Panc1 (cell line): ENCODE results near the gene PERCC1. TPM values are rescaled to one million over a fixed set of nuclear protein-coding genes. Genes with fewer than 3 reads are reported as not detected.

Experiments
- ATAC-seq: fragments of 200-7000 bp; cut with Tn5 transposase; 2 replicates; pipeline ENCODE4 v1.9.1; 2020; ENCODE audit warnings: mild to moderate bottlenecking, moderate library complexity
- BruUV-seq: library from RNA; stranded (reverse); fragments of 400-500 nt; replicated peaks from 2 replicates; lab custom pipeline; 2021; lab: Mats Ljungman, UMichigan
- CTCF ChIA-PET: fragments of 300-600 bp; sonication (Branson Sonifier 250); formaldehyde crosslinking; loops from one replicate; lab custom pipeline; 2022; ENCODE audit warnings: antibody characterized with exemption; lab: Charles Lee
- POLR2A ChIA-PET: fragments of 300-600 bp; sonication (Branson Sonifier 250); formaldehyde crosslinking; loops from one replicate; lab custom pipeline; 2022; ENCODE audit warnings: antibody characterized with exemption; lab: Charles Lee
- DNase-seq: peaks from one replicate; pipeline ENCODE4 v3.0.0-alpha.2; 2010; ENCODE audit warnings: low read depth, low spot score
- H3K27ac ChIP-seq: 2 replicates; pipeline ENCODE4 v1.5.1; 2011; ENCODE audit warnings: mild to moderate bottlenecking, low read length, inconsistent platforms
- H3K27me3 ChIP-seq: fragments of 200-500 bp; sonication (Bioruptor generic); 2 replicates; pipeline ENCODE4 v1.6.0; 2014; ENCODE audit warnings: low read length, inconsistent platforms; ENCODE audit not compliant: control insufficient read depth, insufficient read depth
- H3K36me3 ChIP-seq: fragments of 200-500 bp; sonication (Bioruptor generic); 2 replicates; pipeline ENCODE4 v1.5.1; 2014; ENCODE audit warnings: inconsistent platforms, mild to moderate bottlenecking, low read length, moderate library complexity; ENCODE audit not compliant: control insufficient read depth, insufficient read depth
- H3K4me1 ChIP-seq: 2 replicates; pipeline ENCODE4 v1.5.1; 2011; ENCODE audit warnings: inconsistent platforms, mild to moderate bottlenecking, low read length, moderate library complexity; ENCODE audit not compliant: control insufficient read depth, insufficient read depth
- H3K4me3 ChIP-seq, 2 experiments: 2 replicates each; pipeline ENCODE4 v1.5.1; 2011 to 2012; ENCODE audit warnings: low read depth in 2 of 2, low read length in 2 of 2, mild to moderate bottlenecking in 2 of 2, inconsistent platforms in 1 of 2, moderate library complexity in 1 of 2
- H3K9me3 ChIP-seq: fragments of 200-500 bp; sonication (Bioruptor generic); 2 replicates; pipeline ENCODE4 v1.5.1; 2014; ENCODE audit warnings: low read depth, mild to moderate bottlenecking, inconsistent platforms, low read length, moderate library complexity; ENCODE audit not compliant: control insufficient read depth, insufficient read depth
- CTCF ChIP-seq: fragments of 450-650 bp; IDR thresholded peaks from 2 replicates; pipeline ENCODE4 v1.5.1; 2017; ENCODE audit warnings: mild to moderate bottlenecking
- POLR2AphosphoS5 ChIP-seq: IDR thresholded peaks from 2 replicates; pipeline ENCODE4 v1.6.1; 2012; ENCODE audit warnings: mild to moderate bottlenecking, low read depth, low read length, moderate library complexity
- REST ChIP-seq, 2 experiments: IDR thresholded peaks; 2 replicates each; pipeline ENCODE4 v1.6.1; 2011 to 2012; ENCODE audit warnings: low read depth in 2 of 2, control low read depth in 1 of 2, low read length in 1 of 2, mild to moderate bottlenecking in 1 of 2, moderate library complexity in 1 of 2; ENCODE audit not compliant: insufficient read depth in 1 of 2
- SIN3A ChIP-seq: IDR thresholded peaks from 2 replicates; pipeline ENCODE4 v1.6.1; 2012; ENCODE audit warnings: low read depth, mild to moderate bottlenecking, low read length, moderate library complexity, borderline replicate concordance; ENCODE audit not compliant: insufficient read depth
- TCF7L2 ChIP-seq: IDR thresholded peaks from 2 replicates; pipeline ENCODE4 v1.6.1; 2011; ENCODE audit warnings: mild to moderate bottlenecking, low read depth, low read length, inconsistent platforms
- in situ Hi-C: cut with HindIII; loops from 2 replicates; pipeline ENCODE4 v1.10.0; 2016; ENCODE audit warnings: low sequenced_read_pairs, low pct_unique_long_range_greater_than_20kb
- intact Hi-C: fragments of 100-400 bp; cut with micrococcal nuclease; formaldehyde crosslinking; loops from one replicate; pipeline ENCODE4 v1.10.0; 2022; ENCODE audit not compliant: unreplicated experiment
- total RNA-seq: library from RNA; stranded (reverse); gene quantifications from one replicate; pipeline ENCODE4 v1.2.1, GENCODE V29; 2021; ENCODE audit not compliant: unreplicated experiment

The PERCC1 gene
- total RNA-seq, 1 experiment from 2014 or later = not detected

GRCh38 chr16:1460602-1461138 is 29.8 kb downstream of the PERCC1 start:
- Histone ChIP-seq H3K36me3 (no peaks in the 10 kb centered on the region), H3K4me1 (no peaks in the 10 kb centered on the region), H3K27me3 (no peaks in the 10 kb centered on the region), H3K9me3 (no peaks in the 10 kb centered on the region), H3K27ac (no peak overlapping the region), H3K4me3 (no peak overlapping the region)
- in situ Hi-C loops = no loop called here
- BruUV-seq = no TSS peak
- no peak for DNase-seq
- ATAC-seq = 0 out of 2 replicates have a peak, but pooled peaks have one; percentile 28
- CTCF ChIA-PET = no interaction called here
- POLR2A ChIA-PET = no interaction called here
- TF ChIP-seq CTCF (no peak), POLR2AphosphoS5 (no peak), SIN3A (no peak), TCF7L2 (no peak), REST (IDR thresholded peaks at IDR 0.05; ENCODE audit: insufficient read depth in 1 of 2, low read depth in 2 of 2, low read length in 1 of 2) (no peak)
- intact Hi-C loops = no loop called here

DNA sequence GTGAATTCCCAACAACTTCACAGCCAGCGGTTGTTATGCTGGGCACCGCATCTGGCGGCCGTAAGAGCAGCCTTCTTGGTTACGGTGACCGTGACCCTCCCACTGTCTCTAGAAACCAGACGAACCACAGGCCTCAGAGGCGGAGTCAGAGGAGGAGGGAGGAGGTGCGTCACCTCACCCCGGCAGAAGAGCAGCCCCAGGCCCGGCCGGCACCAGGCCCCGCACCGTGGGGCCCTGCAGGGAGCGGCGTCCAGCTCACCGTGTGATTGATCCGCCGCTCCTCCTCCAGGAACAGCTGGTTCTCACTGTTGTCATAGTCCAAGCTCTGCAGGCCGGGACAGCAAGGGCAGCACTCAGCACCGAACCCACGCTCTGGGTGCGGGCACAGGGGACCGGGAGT is 30.3 kb downstream of the PERCC1 start:
- Histone ChIP-seq H3K4me3 (no peak overlapping the region), H3K9me3 (no peaks in the 10 kb centered on the region), H3K27ac (no peak overlapping the region), H3K27me3 (no peaks in the 10 kb centered on the region), H3K36me3 (no peaks in the 10 kb centered on the region), H3K4me1 (no peaks in the 10 kb centered on the region)
- ATAC-seq (no peak), DNase-seq (no peak)
- in situ Hi-C loops = no loop called here
- intact Hi-C loops = no loop called here
- TF ChIP-seq CTCF = no peak
- no peak for TF ChIP-seq POLR2AphosphoS5
- no peak for TF ChIP-seq REST (IDR thresholded peaks at IDR 0.05; ENCODE audit: insufficient read depth in 1 of 2, low read depth in 2 of 2, low read length in 1 of 2)
- no TSS peak for BruUV-seq
- ChIA-PET CTCF (no interaction called here), POLR2A (no interaction called here)
